MM.1S (cell line): ENCODE measurements around the gene ZNF474.

Source experiments
- DNase-seq: peaks from one replicate; pipeline ENCODE4 v3.0.0-alpha.2; 2015
- H2AFZ ChIP-seq: fragments of 300-600 bp; sonication (generic); 2 replicates; pipeline ENCODE4 v1.6.0; 2016; ENCODE audit warnings: antibody characterized with exemption, low read length
- H3F3A ChIP-seq: fragments of 300-600 bp; sonication (generic); 2 replicates; pipeline ENCODE4 v1.6.1; 2016; ENCODE audit warnings: mild to moderate bottlenecking, antibody characterized with exemption, low read length, moderate library complexity, mixed read lengths; ENCODE audit not compliant: insufficient read depth
- H3K27ac ChIP-seq: fragments of 300-600 bp; sonication (generic); 2 replicates; pipeline ENCODE4 v1.5.1; 2016; ENCODE audit warnings: mild to moderate bottlenecking, low read length
- H3K27me3 ChIP-seq: fragments of 300-600 bp; sonication (generic); replicated peaks from 2 replicates; pipeline ENCODE4 v1.6.0; 2016; ENCODE audit warnings: low read length; ENCODE audit not compliant: insufficient read depth
- H3K36me3 ChIP-seq: fragments of 300-600 bp; sonication (generic); replicated peaks from 2 replicates; pipeline ENCODE4 v1.6.1; 2016; ENCODE audit warnings: mild to moderate bottlenecking, low read length, mixed read lengths; ENCODE audit not compliant: insufficient read depth
- H3K4me1 ChIP-seq: fragments of 300-600 bp; sonication (generic); 2 replicates; pipeline ENCODE4 v1.6.1; 2016; ENCODE audit warnings: low read length, mixed read lengths
- H3K4me2 ChIP-seq: fragments of 300-600 bp; sonication (generic); 2 replicates; pipeline ENCODE4 v1.6.0; 2016; ENCODE audit warnings: low read depth, low read length
- H3K4me3 ChIP-seq: fragments of 300-600 bp; sonication (generic); 2 replicates; pipeline ENCODE4 v1.5.1; 2016; ENCODE audit warnings: low read length, mixed read lengths
- H3K79me2 ChIP-seq: fragments of 300-600 bp; sonication (generic); 2 replicates; pipeline ENCODE4 v1.6.1; 2016; ENCODE audit warnings: mixed run types, low read length, mixed read lengths
- H3K9ac ChIP-seq: fragments of 300-600 bp; sonication (generic); 2 replicates; pipeline ENCODE4 v1.6.1; 2016; ENCODE audit warnings: low read length, mixed read lengths
- H3K9me2 ChIP-seq: fragments of 300-600 bp; sonication (generic); replicated peaks from 2 replicates; pipeline ENCODE4 v1.6.1; 2016; ENCODE audit warnings: mild to moderate bottlenecking, low read length, mixed read lengths; ENCODE audit not compliant: insufficient read depth
- H3K9me3 ChIP-seq: fragments of 300-600 bp; sonication (generic); replicated peaks from 2 replicates; pipeline ENCODE4 v1.6.1; 2016; ENCODE audit warnings: mild to moderate bottlenecking, low read length, mixed read lengths; ENCODE audit not compliant: insufficient read depth
- H4K20me1 ChIP-seq: fragments of 300-600 bp; sonication (generic); 2 replicates; pipeline ENCODE4 v1.6.1; 2016; ENCODE audit warnings: mild to moderate bottlenecking, low read length, moderate library complexity, mixed read lengths; ENCODE audit not compliant: insufficient read depth
- EZH2 ChIP-seq: fragments of 300-600 bp; sonication (generic); optimal IDR thresholded peaks from 2 replicates; pipeline ENCODE3; 2017; ENCODE audit warnings: low read depth, mild to moderate bottlenecking, antibody characterized with exemption, low read length, mixed read lengths
- EZH2phosphoT487 ChIP-seq: fragments of 300-600 bp; sonication (generic); IDR thresholded peaks from 2 replicates; pipeline ENCODE4 v1.6.1; 2018; ENCODE audit warnings: antibody characterized with exemption, low read length
- TF ChIP-seq, protein P1 (sequence below): fragments of 300-600 bp; sonication (generic); IDR thresholded peaks from 2 replicates; pipeline ENCODE4 v1.5.1; 2016; ENCODE audit warnings: antibody characterized with exemption, low read length, mixed read lengths

ZNF474 gene

DNA sequence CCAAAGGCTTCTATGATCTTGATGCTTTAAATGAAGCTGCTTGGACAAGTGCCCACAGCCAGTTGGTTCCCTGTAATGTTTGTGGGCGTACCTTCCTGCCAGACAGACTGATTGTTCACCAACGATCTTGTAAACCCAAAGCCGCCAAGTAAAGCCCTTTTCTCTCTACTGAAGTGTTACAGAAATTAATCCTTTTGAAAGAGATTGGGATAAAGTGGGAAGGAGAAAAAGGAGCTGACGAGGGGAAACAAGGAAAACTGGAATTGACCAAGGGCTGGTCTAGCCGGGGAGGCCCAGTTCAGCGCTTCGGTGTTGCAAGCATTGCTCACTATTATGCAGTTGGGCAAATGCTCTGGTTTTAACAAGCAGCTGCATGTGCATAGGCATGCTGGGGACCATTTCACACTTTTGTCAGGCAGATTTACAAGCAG lies 53.2 kb downstream of the ZNF474 start:
- no peak overlapping the region for H3K27ac ChIP-seq
- H3K79me2 ChIP-seq, result no peaks in the 10 kb centered on the region
- H4K20me1 ChIP-seq, result no peaks in the 10 kb centered on the region
- H2AFZ ChIP-seq, result no peak overlapping the region
- H3K9me2 ChIP-seq, result no peaks in the 10 kb centered on the region
- H3F3A ChIP-seq, result no peaks in the 10 kb centered on the region
- no peaks in the 10 kb centered on the region for H3K9me3 ChIP-seq
- no peak overlapping the region for H3K4me3 ChIP-seq
- H3K9ac ChIP-seq, result no peak overlapping the region
- no peak for DNase-seq
- no peak overlapping the region for H3K4me2 ChIP-seq
- TF ChIP-seq EZH2phosphoT487 (no peak), EZH2 (no peak)
- TF ChIP-seq, protein P1, sequence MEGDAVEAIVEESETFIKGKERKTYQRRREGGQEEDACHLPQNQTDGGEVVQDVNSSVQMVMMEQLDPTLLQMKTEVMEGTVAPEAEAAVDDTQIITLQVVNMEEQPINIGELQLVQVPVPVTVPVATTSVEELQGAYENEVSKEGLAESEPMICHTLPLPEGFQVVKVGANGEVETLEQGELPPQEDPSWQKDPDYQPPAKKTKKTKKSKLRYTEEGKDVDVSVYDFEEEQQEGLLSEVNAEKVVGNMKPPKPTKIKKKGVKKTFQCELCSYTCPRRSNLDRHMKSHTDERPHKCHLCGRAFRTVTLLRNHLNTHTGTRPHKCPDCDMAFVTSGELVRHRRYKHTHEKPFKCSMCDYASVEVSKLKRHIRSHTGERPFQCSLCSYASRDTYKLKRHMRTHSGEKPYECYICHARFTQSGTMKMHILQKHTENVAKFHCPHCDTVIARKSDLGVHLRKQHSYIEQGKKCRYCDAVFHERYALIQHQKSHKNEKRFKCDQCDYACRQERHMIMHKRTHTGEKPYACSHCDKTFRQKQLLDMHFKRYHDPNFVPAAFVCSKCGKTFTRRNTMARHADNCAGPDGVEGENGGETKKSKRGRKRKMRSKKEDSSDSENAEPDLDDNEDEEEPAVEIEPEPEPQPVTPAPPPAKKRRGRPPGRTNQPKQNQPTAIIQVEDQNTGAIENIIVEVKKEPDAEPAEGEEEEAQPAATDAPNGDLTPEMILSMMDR, result no peak
- H3K4me1 ChIP-seq, result no peaks in the 10 kb centered on the region
- no peaks in the 10 kb centered on the region for H3K36me3 ChIP-seq
- H3K27me3 ChIP-seq, result no peaks in the 10 kb centered on the region

DNA sequence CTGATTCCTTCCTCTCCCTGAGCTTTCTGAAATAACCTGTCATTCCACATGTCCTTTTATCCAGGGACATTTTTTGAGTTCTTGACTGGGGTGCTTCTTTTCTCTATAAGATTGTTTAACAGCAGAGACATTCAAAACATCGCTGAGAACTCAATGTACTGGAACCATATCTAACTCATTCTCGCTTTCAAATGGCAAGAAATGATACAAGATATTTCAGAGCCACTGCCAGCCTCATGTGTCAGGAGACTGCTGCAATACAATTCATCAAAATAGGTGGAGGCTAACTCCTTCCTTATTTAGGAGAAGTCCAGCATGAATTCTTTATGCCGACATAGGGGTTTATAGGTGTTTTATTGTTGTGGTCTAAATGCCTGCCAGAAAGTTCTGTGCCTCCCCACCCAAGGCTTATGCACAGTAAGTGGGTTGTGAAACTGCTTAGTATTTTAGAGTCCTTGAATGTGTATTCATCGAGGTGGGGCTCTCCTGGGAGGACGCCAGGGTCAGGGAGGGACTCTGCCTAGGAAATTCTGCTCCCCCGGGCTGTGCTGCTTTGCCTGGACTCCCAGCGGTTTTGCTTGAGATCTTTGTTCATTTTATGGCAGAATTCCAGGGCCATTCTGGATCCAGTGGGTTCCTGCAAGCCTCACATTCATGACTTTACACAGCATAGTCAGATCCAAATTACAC lies 53.9 kb downstream of the ZNF474 start:
- H3K9ac ChIP-seq, result no peak overlapping the region
- H3K4me1 ChIP-seq, result no peaks in the 10 kb centered on the region
- no peak overlapping the region for H2AFZ ChIP-seq
- H3K27ac ChIP-seq, result no peak overlapping the region
- no peak for TF ChIP-seq EZH2
- TF ChIP-seq EZH2phosphoT487, result no peak
- TF ChIP-seq, protein P1, result no peak
- DNase-seq, result no peak
- H3K9me2 ChIP-seq, result no peaks in the 10 kb centered on the region
- H3K4me2 ChIP-seq, result no peak overlapping the region
- H3K4me3 ChIP-seq, result no peak overlapping the region
- no peaks in the 10 kb centered on the region for H4K20me1 ChIP-seq
- H3F3A ChIP-seq, result no peaks in the 10 kb centered on the region
- no peaks in the 10 kb centered on the region for H3K79me2 ChIP-seq
- H3K27me3 ChIP-seq, result no peaks in the 10 kb centered on the region
- no peaks in the 10 kb centered on the region for H3K9me3 ChIP-seq
- no peaks in the 10 kb centered on the region for H3K36me3 ChIP-seq

DNA sequence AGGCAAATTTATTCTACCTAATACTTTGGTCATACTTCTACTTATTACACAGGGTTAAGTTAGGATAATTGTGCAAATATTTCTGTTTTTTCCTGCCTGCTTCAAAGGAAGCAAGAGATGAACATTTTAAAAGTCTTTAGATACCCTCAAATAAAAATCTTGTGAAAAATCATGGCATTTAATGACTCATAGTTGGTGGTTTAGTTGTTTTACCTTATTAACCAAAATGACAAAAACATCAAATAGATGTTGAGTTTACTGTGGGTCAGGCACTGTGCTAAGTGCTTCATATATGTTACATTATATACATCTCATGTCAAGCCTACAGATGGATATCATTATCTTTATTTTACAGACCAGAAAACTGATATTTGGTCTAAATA lies 54.4 kb downstream of the ZNF474 start:
- Histone ChIP-seq H3K9ac (no peak overlapping the region), H3K4me2 (no peak overlapping the region), H4K20me1 (no peaks in the 10 kb centered on the region), H3K79me2 (no peaks in the 10 kb centered on the region), H3K4me1 (no peaks in the 10 kb centered on the region), H2AFZ (no peak overlapping the region), H3K27ac (no peak overlapping the region), H3K4me3 (no peak overlapping the region), H3K36me3 (no peaks in the 10 kb centered on the region), H3F3A (no peaks in the 10 kb centered on the region), H3K27me3 (no peaks in the 10 kb centered on the region), H3K9me3 (no peaks in the 10 kb centered on the region), H3K9me2 (no peaks in the 10 kb centered on the region)
- no peak for TF ChIP-seq EZH2phosphoT487
- TF ChIP-seq, protein P1, result no peak
- no peak for TF ChIP-seq EZH2
- no peak for DNase-seq
